HEK293T (cell line): ENCODE data around the gene FRK.

Experiments used
- BHLHE40 ChIP-seq: fragments of 450-650 bp; IDR thresholded peaks from 2 replicates; pipeline ENCODE4 v1.6.1; 2016; ENCODE audit warnings: mild to moderate bottlenecking, moderate library complexity, borderline replicate concordance
- HDGF ChIP-seq: fragments of 450-650 bp; IDR thresholded peaks from 2 replicates; pipeline ENCODE4 v1.6.1; 2017; ENCODE audit warnings: antibody characterized with exemption, borderline replicate concordance
- LEF1 ChIP-seq: fragments of 450-650 bp; IDR thresholded peaks from 2 replicates; pipeline ENCODE4 v1.6.1; 2017; ENCODE audit warnings: mild to moderate bottlenecking, borderline replicate concordance
- PKNOX1 ChIP-seq: fragments of 450-650 bp; IDR thresholded peaks from 2 replicates; pipeline ENCODE4 v1.6.1; 2016
- SP1 ChIP-seq: fragments of 450-650 bp; IDR thresholded peaks from 2 replicates; pipeline ENCODE4 v1.6.1; 2017
- TARDBP ChIP-seq: fragments of 450-650 bp; IDR thresholded peaks from 2 replicates; pipeline ENCODE4 v1.6.1; 2016

GRCh38 chr6:115935361-115935760 lies 125.3 kb downstream of the FRK start:
- TF ChIP-seq HDGF (no peak), TARDBP (no peak), LEF1 (no peak), BHLHE40 (no peak), PKNOX1 (no peak), SP1 (no peak)
